WTC11 (cell line): Measurements from ENCODE around the gene CNIH3.

Experiments
- ATF3 ChIP-seq: sonication (generic); formaldehyde crosslinking; conservative IDR thresholded peaks from 2 replicates; pipeline ENCODE4 v1.8.1; 2022; ENCODE audit warnings: mild to moderate bottlenecking, missing genetic modification reagents
- NR1H2 ChIP-seq: sonication (generic); formaldehyde crosslinking; IDR thresholded peaks from 2 replicates; pipeline ENCODE4 v1.9.0; 2021; ENCODE audit warnings: mild to moderate bottlenecking, moderate library complexity, missing genetic modification reagents
- NR2C2 ChIP-seq: sonication (generic); formaldehyde crosslinking; IDR thresholded peaks from 2 replicates; pipeline ENCODE4 v1.8.0; 2022; ENCODE audit warnings: mild to moderate bottlenecking, missing genetic modification reagents
- ZNF317 ChIP-seq: sonication (generic); formaldehyde crosslinking; IDR thresholded peaks from 2 replicates; pipeline ENCODE4 v1.8.1; 2023; ENCODE audit warnings: low read depth, mild to moderate bottlenecking, moderate library complexity, missing genetic modification reagents, borderline replicate concordance
- TF ChIP-seq, protein P1 (sequence below): fragments of 200-600 bp; IDR thresholded peaks from 2 replicates; pipeline ENCODE4 v1.8.0; 2022; ENCODE audit warnings: antibody characterized with exemption
- TF ChIP-seq, protein P2 (sequence below): fragments of 250-450 bp; sonication (Bioruptor Pico); IDR thresholded peaks from 2 replicates; pipeline ENCODE4 v2.1.2; 2022; ENCODE audit warnings: mild to moderate bottlenecking, moderate library complexity
- TF ChIP-seq, protein P3 (sequence below): sonication (generic); formaldehyde crosslinking; IDR thresholded peaks from 2 replicates; pipeline ENCODE4 v1.8.1; 2023; ENCODE audit warnings: mild to moderate bottlenecking, missing genetic modification reagents

DNA sequence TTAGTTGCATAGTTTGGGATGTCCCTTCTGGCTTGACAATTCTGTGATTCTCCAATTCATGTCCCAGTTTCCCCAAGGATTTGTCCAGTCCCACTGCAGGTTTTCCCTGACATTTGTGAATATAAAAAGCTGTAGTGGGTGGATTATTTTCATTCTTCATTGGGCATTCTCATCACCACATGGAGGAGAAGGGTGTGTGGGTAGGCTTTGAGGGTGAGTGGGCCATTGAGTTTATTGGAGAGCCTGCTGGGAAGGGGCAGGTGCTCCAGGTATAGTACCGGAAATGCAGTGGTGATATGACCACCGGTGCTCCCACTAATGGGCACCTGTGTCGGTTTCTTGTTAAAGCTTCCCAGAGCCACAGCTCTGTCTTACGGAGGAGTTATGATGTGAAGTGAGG, 74.5 kb downstream of the CNIH3 start:
- TF ChIP-seq ZNF317 (no peak), NR1H2 (no peak), ATF3 (CRISPR knock-in tag) (no peak), NR2C2 (no peak)
- TF ChIP-seq, protein P1, sequence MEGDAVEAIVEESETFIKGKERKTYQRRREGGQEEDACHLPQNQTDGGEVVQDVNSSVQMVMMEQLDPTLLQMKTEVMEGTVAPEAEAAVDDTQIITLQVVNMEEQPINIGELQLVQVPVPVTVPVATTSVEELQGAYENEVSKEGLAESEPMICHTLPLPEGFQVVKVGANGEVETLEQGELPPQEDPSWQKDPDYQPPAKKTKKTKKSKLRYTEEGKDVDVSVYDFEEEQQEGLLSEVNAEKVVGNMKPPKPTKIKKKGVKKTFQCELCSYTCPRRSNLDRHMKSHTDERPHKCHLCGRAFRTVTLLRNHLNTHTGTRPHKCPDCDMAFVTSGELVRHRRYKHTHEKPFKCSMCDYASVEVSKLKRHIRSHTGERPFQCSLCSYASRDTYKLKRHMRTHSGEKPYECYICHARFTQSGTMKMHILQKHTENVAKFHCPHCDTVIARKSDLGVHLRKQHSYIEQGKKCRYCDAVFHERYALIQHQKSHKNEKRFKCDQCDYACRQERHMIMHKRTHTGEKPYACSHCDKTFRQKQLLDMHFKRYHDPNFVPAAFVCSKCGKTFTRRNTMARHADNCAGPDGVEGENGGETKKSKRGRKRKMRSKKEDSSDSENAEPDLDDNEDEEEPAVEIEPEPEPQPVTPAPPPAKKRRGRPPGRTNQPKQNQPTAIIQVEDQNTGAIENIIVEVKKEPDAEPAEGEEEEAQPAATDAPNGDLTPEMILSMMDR: no peak
- TF ChIP-seq, protein P2, sequence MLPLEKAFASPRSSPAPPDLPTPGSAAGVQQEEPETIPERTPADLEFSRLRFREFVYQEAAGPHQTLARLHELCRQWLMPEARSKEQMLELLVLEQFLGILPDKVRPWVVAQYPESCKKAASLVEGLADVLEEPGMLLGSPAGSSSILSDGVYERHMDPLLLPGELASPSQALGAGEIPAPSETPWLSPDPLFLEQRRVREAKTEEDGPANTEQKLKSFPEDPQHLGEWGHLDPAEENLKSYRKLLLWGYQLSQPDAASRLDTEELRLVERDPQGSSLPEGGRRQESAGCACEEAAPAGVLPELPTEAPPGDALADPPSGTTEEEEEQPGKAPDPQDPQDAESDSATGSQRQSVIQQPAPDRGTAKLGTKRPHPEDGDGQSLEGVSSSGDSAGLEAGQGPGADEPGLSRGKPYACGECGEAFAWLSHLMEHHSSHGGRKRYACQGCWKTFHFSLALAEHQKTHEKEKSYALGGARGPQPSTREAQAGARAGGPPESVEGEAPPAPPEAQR (CRISPR knock-in tag): no peak
- TF ChIP-seq, protein P3, sequence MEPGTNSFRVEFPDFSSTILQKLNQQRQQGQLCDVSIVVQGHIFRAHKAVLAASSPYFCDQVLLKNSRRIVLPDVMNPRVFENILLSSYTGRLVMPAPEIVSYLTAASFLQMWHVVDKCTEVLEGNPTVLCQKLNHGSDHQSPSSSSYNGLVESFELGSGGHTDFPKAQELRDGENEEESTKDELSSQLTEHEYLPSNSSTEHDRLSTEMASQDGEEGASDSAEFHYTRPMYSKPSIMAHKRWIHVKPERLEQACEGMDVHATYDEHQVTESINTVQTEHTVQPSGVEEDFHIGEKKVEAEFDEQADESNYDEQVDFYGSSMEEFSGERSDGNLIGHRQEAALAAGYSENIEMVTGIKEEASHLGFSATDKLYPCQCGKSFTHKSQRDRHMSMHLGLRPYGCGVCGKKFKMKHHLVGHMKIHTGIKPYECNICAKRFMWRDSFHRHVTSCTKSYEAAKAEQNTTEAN (CRISPR knock-in tag): no peak
